ENCODE data around the gene CAB39. TPM values are rescaled to one million over a fixed set of nuclear protein-coding genes. Genes with fewer than 3 reads are reported as not detected.

Gene CAB39
- total RNA-seq, 1 experiment from 2014 or later, result 88.7 TPM

- no peak overlapping the region for H3K4me3 Mint-ChIP-seq (ENCODE audit: low read depth, unreplicated experiment)
- BruUV-seq (replicated peaks), result no TSS peak
- CTCF ChIA-PET, result interaction anchor here (0.9 kb wide), 1 partner anchor 59 kb away, joined by 3 read pairs; no protein-coding TSS in a partner anchor
- DNase-seq, result no peak
- H3K27me3 Mint-ChIP-seq (ENCODE audit: unreplicated experiment), result no peaks in the 10 kb centered on the region
- H3K36me3 Mint-ChIP-seq (ENCODE audit: insufficient read depth, unreplicated experiment), result no peaks in the 10 kb centered on the region
- intact Hi-C loops (cut with micrococcal nuclease; ENCODE audit: unreplicated experiment), result no loop called here
- no peak for TF ChIP-seq CTCF (IDR thresholded peaks at IDR 0.05; ENCODE audit: unreplicated experiment)
- H3K9me3 Mint-ChIP-seq (ENCODE audit: low read depth, unreplicated experiment), result no peaks in the 10 kb centered on the region
- H3K27ac Mint-ChIP-seq (ENCODE audit: unreplicated experiment), result no peak overlapping the region
- H3K4me1 Mint-ChIP-seq (ENCODE audit: low read depth, unreplicated experiment), result peaks cover 56% of the 10 kb centered on the region
Measured at GRCh38 chr2:230734247-230735175, 21.9 kb downstream of the CAB39 start.

GRCh38 chr2:230735884-230736283 lies 23.2 kb downstream of the CAB39 start:
- no TSS peak for BruUV-seq (replicated peaks)

GRCh38 chr2:230737300-230737699 lies 24.7 kb downstream of the CAB39 start:
- Mint-ChIP-seq H3K27ac (ENCODE audit: unreplicated experiment) (peak overlapping the region; percentile 16), H3K9me3 (ENCODE audit: low read depth, unreplicated experiment) (no peaks in the 10 kb centered on the region), H3K27me3 (ENCODE audit: unreplicated experiment) (no peaks in the 10 kb centered on the region), H3K36me3 (ENCODE audit: insufficient read depth, unreplicated experiment) (peaks cover 12% of the 10 kb centered on the region), H3K4me1 (ENCODE audit: low read depth, unreplicated experiment) (peaks cover 57% of the 10 kb centered on the region), H3K4me3 (ENCODE audit: low read depth, unreplicated experiment) (no peak overlapping the region)
- no peak for DNase-seq
- intact Hi-C loops (cut with micrococcal nuclease; ENCODE audit: unreplicated experiment), result no loop called here
- BruUV-seq (replicated peaks), result no TSS peak
- TF ChIP-seq CTCF (IDR thresholded peaks at IDR 0.05; ENCODE audit: unreplicated experiment), result no peak
- CTCF ChIA-PET, result interaction anchor here (1.0 kb wide), 2 partner anchors 28 to 57 kb away, joined by 3 to 4 read pairs; no protein-coding TSS in a partner anchor

More at GRCh38 chr2:230735884-230736283, 23.2 kb downstream of the CAB39 start:
- DNase-seq, result no peak
- CTCF ChIA-PET, result no interaction called here
- intact Hi-C loops (cut with micrococcal nuclease; ENCODE audit: unreplicated experiment), result no loop called here
- Mint-ChIP-seq H3K27ac (ENCODE audit: unreplicated experiment) (peak overlapping the region; percentile 33), H3K4me1 (ENCODE audit: low read depth, unreplicated experiment) (peaks cover 56% of the 10 kb centered on the region), H3K4me3 (ENCODE audit: low read depth, unreplicated experiment) (no peak overlapping the region), H3K36me3 (ENCODE audit: insufficient read depth, unreplicated experiment) (peaks cover 8% of the 10 kb centered on the region), H3K27me3 (ENCODE audit: unreplicated experiment) (no peaks in the 10 kb centered on the region), H3K9me3 (ENCODE audit: low read depth, unreplicated experiment) (no peaks in the 10 kb centered on the region)
- no peak for TF ChIP-seq CTCF (IDR thresholded peaks at IDR 0.05; ENCODE audit: unreplicated experiment)

GRCh38 chr2:230737791-230738226 lies 25.2 kb downstream of the CAB39 start:
- H3K4me1 Mint-ChIP-seq (ENCODE audit: low read depth, unreplicated experiment), result peaks cover 57% of the 10 kb centered on the region
- CTCF ChIA-PET, result interaction anchor here (1.0 to 1.4 kb wide), 4 partner anchors 24 to 61 kb away, joined by 3 to 4 read pairs (median 4); no protein-coding TSS in a partner anchor
- no peak for DNase-seq
- H3K9me3 Mint-ChIP-seq (ENCODE audit: low read depth, unreplicated experiment), result no peaks in the 10 kb centered on the region
- no TSS peak for BruUV-seq (replicated peaks)
- H3K36me3 Mint-ChIP-seq (ENCODE audit: insufficient read depth, unreplicated experiment), result peaks cover 12% of the 10 kb centered on the region
- H3K27me3 Mint-ChIP-seq (ENCODE audit: unreplicated experiment), result no peaks in the 10 kb centered on the region
- TF ChIP-seq CTCF (IDR thresholded peaks at IDR 0.05; ENCODE audit: unreplicated experiment), result no peak
- peak overlapping the region; percentile 38 for H3K4me3 Mint-ChIP-seq (ENCODE audit: low read depth, unreplicated experiment)
- peak overlapping the region; percentile 16 for H3K27ac Mint-ChIP-seq (ENCODE audit: unreplicated experiment)
- intact Hi-C loops (cut with micrococcal nuclease; ENCODE audit: unreplicated experiment), result loop anchor here (2.0 kb wide), 1 partner anchor 61 kb away; no protein-coding TSS in a partner anchor
